LNCAP (cell line): ENCODE data around the gene NAGS.

Experiments used
- TF ChIP-seq, protein P1 (sequence below): fragments of 450-650 bp; IDR thresholded peaks from 2 replicates; pipeline ENCODE4 v1.5.1; 2017; ENCODE audit warnings: mild to moderate bottlenecking

Gene NAGS

GRCh38 chr17:44033861-44034408 is 29.5 kb downstream of the NAGS start:
- TF ChIP-seq, protein P1, sequence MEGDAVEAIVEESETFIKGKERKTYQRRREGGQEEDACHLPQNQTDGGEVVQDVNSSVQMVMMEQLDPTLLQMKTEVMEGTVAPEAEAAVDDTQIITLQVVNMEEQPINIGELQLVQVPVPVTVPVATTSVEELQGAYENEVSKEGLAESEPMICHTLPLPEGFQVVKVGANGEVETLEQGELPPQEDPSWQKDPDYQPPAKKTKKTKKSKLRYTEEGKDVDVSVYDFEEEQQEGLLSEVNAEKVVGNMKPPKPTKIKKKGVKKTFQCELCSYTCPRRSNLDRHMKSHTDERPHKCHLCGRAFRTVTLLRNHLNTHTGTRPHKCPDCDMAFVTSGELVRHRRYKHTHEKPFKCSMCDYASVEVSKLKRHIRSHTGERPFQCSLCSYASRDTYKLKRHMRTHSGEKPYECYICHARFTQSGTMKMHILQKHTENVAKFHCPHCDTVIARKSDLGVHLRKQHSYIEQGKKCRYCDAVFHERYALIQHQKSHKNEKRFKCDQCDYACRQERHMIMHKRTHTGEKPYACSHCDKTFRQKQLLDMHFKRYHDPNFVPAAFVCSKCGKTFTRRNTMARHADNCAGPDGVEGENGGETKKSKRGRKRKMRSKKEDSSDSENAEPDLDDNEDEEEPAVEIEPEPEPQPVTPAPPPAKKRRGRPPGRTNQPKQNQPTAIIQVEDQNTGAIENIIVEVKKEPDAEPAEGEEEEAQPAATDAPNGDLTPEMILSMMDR, result no peak

DNA sequence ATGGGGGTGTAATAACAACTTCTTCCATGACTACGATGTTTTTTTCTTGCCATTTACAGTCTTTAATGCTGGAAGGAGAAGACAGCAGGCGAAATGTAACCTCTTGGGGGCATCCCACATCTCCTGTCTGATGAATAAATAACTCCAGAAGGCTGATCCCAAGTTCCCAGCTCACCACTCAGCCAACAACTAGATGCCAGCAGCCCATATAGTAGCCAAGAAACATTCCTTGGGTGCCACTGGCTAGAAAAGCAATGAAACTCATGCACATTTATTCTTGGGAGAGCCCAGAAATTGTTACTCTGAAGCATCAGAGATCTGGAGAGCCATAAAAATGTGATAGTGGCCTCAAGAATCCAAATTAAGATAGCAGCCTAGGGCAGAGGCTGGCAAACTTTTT is 33.0 kb downstream of the NAGS start:
- TF ChIP-seq, protein P1, result no peak

DNA sequence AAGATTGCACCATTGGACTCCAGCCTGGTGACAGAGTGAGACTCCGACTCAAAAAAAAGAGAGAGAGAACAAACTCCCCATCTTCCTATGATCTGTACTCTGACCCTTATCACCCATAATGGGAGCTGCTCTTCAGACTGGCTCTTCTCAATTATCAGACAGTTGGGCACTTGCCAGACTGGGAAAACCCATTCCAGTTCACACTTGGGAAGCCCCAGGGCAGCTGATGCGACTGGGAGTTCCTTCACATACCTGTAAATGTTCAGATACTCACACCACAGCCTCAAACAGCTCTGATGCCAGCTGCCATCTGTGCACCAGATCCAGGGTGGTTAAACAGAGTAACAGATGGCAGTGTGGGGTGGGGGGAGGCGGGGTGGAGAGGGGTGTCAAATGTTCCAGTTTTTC is 34.2 kb downstream of the NAGS start:
- TF ChIP-seq, protein P1, result no peak

- TF ChIP-seq, protein P1, result no peak
These were observed 35.6 kb downstream of the NAGS start for GRCh38 chr17:44039829-44040635.

GRCh38 chr17:44043272-44043696 is 38.9 kb downstream of the NAGS start:
- TF ChIP-seq, protein P1, result no peak

GRCh38 chr17:44044071-44044470 is 39.6 kb downstream of the NAGS start:
- TF ChIP-seq, protein P1, result no peak

DNA sequence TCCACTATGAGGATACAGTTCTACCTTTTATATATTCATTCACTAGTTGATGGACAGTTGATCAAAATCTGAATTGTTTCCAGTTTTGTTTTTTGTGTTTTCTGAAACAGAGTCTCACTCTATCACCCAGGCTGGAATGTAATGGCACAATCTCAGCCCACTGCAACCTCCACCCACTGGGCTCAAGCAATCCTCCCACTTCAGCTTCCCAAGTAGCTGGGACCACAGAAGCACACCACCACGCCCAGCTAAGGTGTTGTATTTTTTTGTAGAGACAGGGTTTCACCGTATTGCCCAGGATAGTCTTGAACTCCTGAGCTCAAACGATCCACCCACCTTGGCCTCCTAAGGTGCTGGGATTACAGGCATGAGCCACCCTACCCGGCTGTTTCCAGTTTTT is 41.1 kb downstream of the NAGS start:
- TF ChIP-seq, protein P1, result no peak
